T-helper 2 cell (primary cell): Measurements from ENCODE around the gene FMNL2.

ENCODE experiments used
- DNase-seq, 5 experiments: peaks; one replicate each; pipeline versions ENCODE4 v3.0.0 to v3.0.0-alpha.2; 2012 to 2022

FMNL2 gene

GRCh38 chr2:152450176-152450575 is 115.2 kb downstream of the FMNL2 start:
- no peak for DNase-seq

GRCh38 chr2:152452256-152452973 is 117.4 kb downstream of the FMNL2 start:
- no peak for DNase-seq

GRCh38 chr2:152453129-152453911 is 118.3 kb downstream of the FMNL2 start:
- no peak for DNase-seq

- no peak for DNase-seq
Observed at GRCh38 chr2:152454371-152454770, 119.4 kb downstream of the FMNL2 start.

- no peak for DNase-seq
Observed at GRCh38 chr2:152454960-152455359, 120.0 kb downstream of the FMNL2 start.

- DNase-seq: no peak
Observed at GRCh38 chr2:152455738-152456137, 120.8 kb downstream of the FMNL2 start.

- DNase-seq: no peak
Observed at GRCh38 chr2:152456262-152456661, 121.3 kb downstream of the FMNL2 start.

GRCh38 chr2:152458441-152458940 is 123.5 kb downstream of the FMNL2 start:
- DNase-seq: no peak

GRCh38 chr2:152459091-152459490 is 124.1 kb downstream of the FMNL2 start:
- no peak for DNase-seq

GRCh38 chr2:152460567-152460966 is 125.6 kb downstream of the FMNL2 start:
- no peak for DNase-seq

GRCh38 chr2:152462120-152462519 is 127.1 kb downstream of the FMNL2 start:
- DNase-seq: no peak

GRCh38 chr2:152462779-152463178 is 127.8 kb downstream of the FMNL2 start:
- DNase-seq: no peak

- DNase-seq: no peak
Observed at GRCh38 chr2:152464851-152465470, 130.0 kb downstream of the FMNL2 start.

- no peak for DNase-seq
Observed at GRCh38 chr2:152465541-152465940, 130.6 kb downstream of the FMNL2 start.

- peak in 1 of 5 experiments; percentile 2 for DNase-seq
Observed at GRCh38 chr2:152466041-152466440, 131.1 kb downstream of the FMNL2 start.

GRCh38 chr2:152466980-152467676 is 132.2 kb downstream of the FMNL2 start:
- DNase-seq: no peak

GRCh38 chr2:152467677-152468410 is 132.9 kb downstream of the FMNL2 start:
- DNase-seq: no peak

- DNase-seq: peak in 1 of 5 experiments; percentile 52
Observed at GRCh38 chr2:152468899-152469692, 134.1 kb downstream of the FMNL2 start.

GRCh38 chr2:152470861-152471854 is 136.2 kb downstream of the FMNL2 start:
- DNase-seq: no peak

GRCh38 chr2:152472481-152472887 is 137.5 kb downstream of the FMNL2 start:
- no peak for DNase-seq
